Endometrium (tissue), 2 donors: ENCODE data around the gene ROBO2.
A peak's percentile ranks its signal among the peaks of the same experiment; 100 is the strongest.

Source experiments
- FAIRE-seq: peaks from 2 replicates; lab custom pipeline; 2012; peaks lifted over from hg19 to GRCh38; lab: Jason Lieb, UNC
- donor health status: control.
- donor health status: control.

The ROBO2 gene

GRCh38 chr3:77586216-77586615, 546.3 kb downstream of the ROBO2 start:
- no peak for FAIRE-seq

- FAIRE-seq, result no peak
Observed at GRCh38 chr3:77588863-77589262, 549.0 kb downstream of the ROBO2 start.

GRCh38 chr3:77590191-77590590, 550.3 kb downstream of the ROBO2 start:
- FAIRE-seq, result no peak

GRCh38 chr3:77595371-77595870, 555.5 kb downstream of the ROBO2 start:
- no peak for FAIRE-seq

GRCh38 chr3:77599948-77600347, 560.0 kb downstream of the ROBO2 start:
- no peak for FAIRE-seq

GRCh38 chr3:77601823-77602415, 562.0 kb downstream of the ROBO2 start:
- no peak for FAIRE-seq

- no peak for FAIRE-seq
Observed at GRCh38 chr3:77602722-77603121, 562.8 kb downstream of the ROBO2 start.

- no peak for FAIRE-seq
Observed at GRCh38 chr3:77605308-77605707, 565.4 kb downstream of the ROBO2 start.

- no peak for FAIRE-seq
Observed at GRCh38 chr3:77605865-77606264, 566.0 kb downstream of the ROBO2 start.

- FAIRE-seq, result no peak
Observed at GRCh38 chr3:77606372-77606771, 566.5 kb downstream of the ROBO2 start.

- peak; percentile 23 for FAIRE-seq
Observed at GRCh38 chr3:77618686-77619085, 578.8 kb downstream of the ROBO2 start.

GRCh38 chr3:77620009-77620408, 580.1 kb downstream of the ROBO2 start:
- peak; percentile 48 for FAIRE-seq

- no peak for FAIRE-seq
Observed at GRCh38 chr3:77623500-77623899, 583.6 kb downstream of the ROBO2 start.

- no peak for FAIRE-seq
Observed at GRCh38 chr3:77626157-77626556, 586.3 kb downstream of the ROBO2 start.

- FAIRE-seq, result no peak
Observed at GRCh38 chr3:77648214-77648613, 608.3 kb downstream of the ROBO2 start.

GRCh38 chr3:77648664-77649063, 608.8 kb downstream of the ROBO2 start:
- no peak for FAIRE-seq

- no peak for FAIRE-seq
Observed at GRCh38 chr3:77652624-77653023, 612.7 kb downstream of the ROBO2 start.

- peak; percentile 93 for FAIRE-seq
Observed at GRCh38 chr3:77655396-77655795, 615.5 kb downstream of the ROBO2 start.

- no peak for FAIRE-seq
Observed at GRCh38 chr3:77660718-77661117, 620.8 kb downstream of the ROBO2 start.

- no peak for FAIRE-seq
Observed at GRCh38 chr3:77667901-77668300, 628.0 kb downstream of the ROBO2 start.

- FAIRE-seq, result no peak
Observed at GRCh38 chr3:77668376-77668775, 628.5 kb downstream of the ROBO2 start.

GRCh38 chr3:77672016-77672415, 632.1 kb downstream of the ROBO2 start:
- FAIRE-seq, result no peak

- no peak for FAIRE-seq
Observed at GRCh38 chr3:77682162-77682561, 642.3 kb downstream of the ROBO2 start.

- peak; percentile 55 for FAIRE-seq
Observed at GRCh38 chr3:77684115-77684514, 644.2 kb downstream of the ROBO2 start.

- FAIRE-seq, result no peak
Observed at GRCh38 chr3:77685713-77686112, 645.8 kb downstream of the ROBO2 start.
